GM12891 (cell line): ENCODE measurements around the gene CLCN1.

Experiments used
- POLR2AphosphoS5 ChIP-seq: IDR thresholded peaks from 2 replicates; pipeline ENCODE4 v1.6.1; 2011; ENCODE audit warnings: low read depth, low read length, control low read depth
- POU2F2 ChIP-seq: IDR thresholded peaks from 2 replicates; pipeline ENCODE4 v1.6.1; 2011; ENCODE audit warnings: low read depth, mild to moderate bottlenecking, control low read depth, low read length, moderate library complexity
- SPI1 ChIP-seq: IDR thresholded peaks from 2 replicates; pipeline ENCODE4 v1.6.1; 2011; ENCODE audit warnings: low read depth, low read length, control low read depth
- TAF1 ChIP-seq: IDR thresholded peaks from 2 replicates; pipeline ENCODE4 v1.6.1; 2011; ENCODE audit warnings: low read depth, low read length, control low read depth

DNA sequence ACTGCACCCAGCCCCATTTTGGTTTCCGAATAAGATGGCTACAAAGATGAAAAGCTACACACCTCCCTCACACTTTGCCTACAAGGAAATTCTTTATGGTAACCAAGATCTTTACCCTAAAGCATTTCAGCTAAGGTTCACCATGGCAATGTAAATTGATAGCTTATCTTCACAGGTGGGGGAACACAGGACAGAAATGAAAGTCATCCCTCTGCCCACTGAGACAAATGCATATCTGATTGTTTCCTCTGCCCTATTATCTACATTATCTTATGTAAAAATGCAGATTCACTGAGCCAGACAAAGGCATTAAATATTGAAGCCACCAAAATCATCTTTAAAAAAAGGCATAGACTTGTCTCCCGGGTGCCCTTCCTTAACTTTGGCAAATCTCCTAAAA lies 34.4 kb upstream of the CLCN1 start:
- no peak for TF ChIP-seq TAF1
- TF ChIP-seq POLR2AphosphoS5: no peak
- no peak for TF ChIP-seq POU2F2
- TF ChIP-seq SPI1: no peak
